ENCODE data around the gene TRAPPC10.
"Not testable (repeated sequence)": the region's sequence is repeated elsewhere in the genome, so short reads cannot be mapped to it uniquely, and the experiment has no call there.

DNA sequence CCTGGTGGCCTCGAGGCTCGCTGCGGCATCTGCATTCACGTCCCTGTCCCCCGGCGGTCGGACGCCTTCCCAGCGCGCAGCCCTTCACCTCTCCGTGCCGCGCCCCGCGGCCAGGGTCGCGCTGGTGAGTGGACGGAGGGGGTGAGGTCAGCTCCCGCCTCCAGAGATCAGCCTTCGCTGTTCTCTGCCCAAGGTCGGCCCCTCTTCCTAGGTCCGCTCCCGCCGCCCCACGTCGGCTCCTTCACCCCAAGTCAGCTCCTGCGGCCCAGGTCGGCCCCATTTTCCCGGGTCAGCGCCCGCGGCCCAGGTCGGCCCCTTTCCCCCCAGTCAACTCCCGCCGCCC, 121.6 kb downstream of the TRAPPC10 start:
- TF ChIP-seq, protein P1, sequence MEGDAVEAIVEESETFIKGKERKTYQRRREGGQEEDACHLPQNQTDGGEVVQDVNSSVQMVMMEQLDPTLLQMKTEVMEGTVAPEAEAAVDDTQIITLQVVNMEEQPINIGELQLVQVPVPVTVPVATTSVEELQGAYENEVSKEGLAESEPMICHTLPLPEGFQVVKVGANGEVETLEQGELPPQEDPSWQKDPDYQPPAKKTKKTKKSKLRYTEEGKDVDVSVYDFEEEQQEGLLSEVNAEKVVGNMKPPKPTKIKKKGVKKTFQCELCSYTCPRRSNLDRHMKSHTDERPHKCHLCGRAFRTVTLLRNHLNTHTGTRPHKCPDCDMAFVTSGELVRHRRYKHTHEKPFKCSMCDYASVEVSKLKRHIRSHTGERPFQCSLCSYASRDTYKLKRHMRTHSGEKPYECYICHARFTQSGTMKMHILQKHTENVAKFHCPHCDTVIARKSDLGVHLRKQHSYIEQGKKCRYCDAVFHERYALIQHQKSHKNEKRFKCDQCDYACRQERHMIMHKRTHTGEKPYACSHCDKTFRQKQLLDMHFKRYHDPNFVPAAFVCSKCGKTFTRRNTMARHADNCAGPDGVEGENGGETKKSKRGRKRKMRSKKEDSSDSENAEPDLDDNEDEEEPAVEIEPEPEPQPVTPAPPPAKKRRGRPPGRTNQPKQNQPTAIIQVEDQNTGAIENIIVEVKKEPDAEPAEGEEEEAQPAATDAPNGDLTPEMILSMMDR (IDR thresholded peaks at IDR 0.05; ENCODE audit: control extremely low read depth in 1 of 3, insufficient read depth in 1 of 3, low read depth in 1 of 3, low read length in 3 of 3), result not testable (repeated sequence)
- not testable (repeated sequence) for TF ChIP-seq RFX5 (IDR thresholded peaks at IDR 0.05; ENCODE audit: borderline replicate concordance, low read depth, low read length); TCF12 (IDR thresholded peaks at IDR 0.05; ENCODE audit: low read depth, low read length); HDAC6 (IDR thresholded peaks at IDR 0.05; ENCODE audit: low read depth, low read length); CREB1 (IDR thresholded peaks at IDR 0.05); POLR2AphosphoS5 (IDR thresholded peaks at IDR 0.05; ENCODE audit: low read depth, low read length); SIN3A (conservative IDR thresholded peaks at IDR 0.05 in 1 of 2, IDR thresholded peaks at IDR 0.05 in 1 of 2; ENCODE audit: low read depth in 1 of 2, low read length in 2 of 2); POLR2A (IDR thresholded peaks at IDR 0.05; ENCODE audit: control extremely low read depth in 1 of 2, low read depth in 2 of 2, low read length in 2 of 2); EZH2 (IDR thresholded peaks at IDR 0.05; ENCODE audit: low read depth, low read length, severe bottlenecking); RXRA (IDR thresholded peaks at IDR 0.05; ENCODE audit: insufficient read depth, low read depth, low read length); NRF1 (IDR thresholded peaks at IDR 0.05; ENCODE audit: low read depth, low read length); RAD21 (IDR thresholded peaks at IDR 0.05 in 1 of 2, conservative IDR thresholded peaks at IDR 0.05 in 1 of 2; ENCODE audit: low read depth in 2 of 2, low read length in 2 of 2); JUN (IDR thresholded peaks at IDR 0.05; ENCODE audit: low read depth, low read length)
- TF ChIP-seq, protein P2, sequence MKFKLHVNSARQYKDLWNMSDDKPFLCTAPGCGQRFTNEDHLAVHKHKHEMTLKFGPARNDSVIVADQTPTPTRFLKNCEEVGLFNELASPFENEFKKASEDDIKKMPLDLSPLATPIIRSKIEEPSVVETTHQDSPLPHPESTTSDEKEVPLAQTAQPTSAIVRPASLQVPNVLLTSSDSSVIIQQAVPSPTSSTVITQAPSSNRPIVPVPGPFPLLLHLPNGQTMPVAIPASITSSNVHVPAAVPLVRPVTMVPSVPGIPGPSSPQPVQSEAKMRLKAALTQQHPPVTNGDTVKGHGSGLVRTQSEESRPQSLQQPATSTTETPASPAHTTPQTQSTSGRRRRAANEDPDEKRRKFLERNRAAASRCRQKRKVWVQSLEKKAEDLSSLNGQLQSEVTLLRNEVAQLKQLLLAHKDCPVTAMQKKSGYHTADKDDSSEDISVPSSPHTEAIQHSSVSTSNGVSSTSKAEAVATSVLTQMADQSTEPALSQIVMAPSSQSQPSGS (IDR thresholded peaks at IDR 0.05; ENCODE audit: low read length), result not testable (repeated sequence)
